GM19463 (cell line): ENCODE measurements around the gene MROH2A.

Experiments
- ATAC-seq: cut with Tn5 transposase; IDR thresholded peaks from one replicate; pipeline ENCODE4 v1.9.1; 2021; ENCODE audit warnings: mild to moderate bottlenecking, moderate library complexity; ENCODE audit not compliant: unreplicated experiment

MROH2A gene

DNA sequence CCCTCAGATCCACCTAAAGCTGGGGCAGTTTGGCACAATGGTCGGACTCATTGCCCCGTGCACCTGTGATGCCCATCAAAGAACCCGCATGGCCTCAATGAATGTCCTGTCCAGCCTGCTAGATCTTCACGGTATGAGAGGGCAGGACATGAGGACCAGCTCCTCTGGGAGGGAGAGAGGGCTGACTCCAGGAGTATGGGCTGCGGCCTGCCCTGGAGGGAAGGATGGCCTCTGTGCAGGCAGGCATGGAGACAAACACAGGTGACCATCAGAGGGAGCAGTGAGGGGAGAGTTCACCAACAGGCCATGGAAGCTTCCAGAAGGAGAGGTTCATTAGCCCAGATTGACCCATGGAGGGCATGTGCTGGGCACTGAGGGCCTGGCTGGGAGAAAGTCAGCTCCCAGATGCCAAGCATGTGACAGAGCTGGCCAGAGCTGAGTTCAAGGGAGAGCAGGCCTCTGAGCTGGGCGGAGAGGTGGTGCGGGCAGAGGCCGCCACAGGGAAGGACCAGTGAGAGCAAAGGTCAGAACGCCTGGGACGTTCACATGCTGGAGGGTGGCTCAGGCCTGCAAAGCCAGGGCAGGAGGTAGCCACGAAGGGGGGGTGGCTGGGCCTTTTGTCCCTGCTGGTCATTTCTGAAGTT, 40.0 kb downstream of the MROH2A start:
- ATAC-seq: no peak

GRCh38 chr2:233818639-233819621, 40.8 kb downstream of the MROH2A start:
- ATAC-seq: no peak

GRCh38 chr2:233819884-233820773, 42.0 kb downstream of the MROH2A start:
- ATAC-seq: no peak

GRCh38 chr2:233820774-233821105, 42.6 kb downstream of the MROH2A start:
- ATAC-seq: no peak

DNA sequence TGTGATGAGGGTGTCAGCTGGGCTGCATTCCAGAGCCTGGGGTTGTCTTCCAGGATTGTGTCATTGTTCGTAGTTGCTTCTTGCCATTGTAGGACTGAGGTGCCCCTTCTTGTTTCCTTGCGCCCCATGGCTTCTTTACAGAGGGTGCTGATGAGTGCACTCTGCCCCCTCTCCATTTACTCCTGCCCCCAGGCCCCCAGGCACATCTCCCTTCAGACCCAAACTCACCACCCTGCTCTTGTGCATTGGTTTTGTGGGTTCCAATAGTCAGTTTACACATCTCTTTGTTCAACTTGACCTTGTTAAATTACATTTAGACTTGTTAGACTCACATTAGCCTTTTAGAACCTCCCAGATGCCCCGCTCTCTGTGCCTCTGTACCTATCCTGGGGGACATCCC, 43.1 kb downstream of the MROH2A start:
- ATAC-seq: no peak

- no peak for ATAC-seq
These were observed 43.6 kb downstream of the MROH2A start for GRCh38 chr2:233821709-233822100.

DNA sequence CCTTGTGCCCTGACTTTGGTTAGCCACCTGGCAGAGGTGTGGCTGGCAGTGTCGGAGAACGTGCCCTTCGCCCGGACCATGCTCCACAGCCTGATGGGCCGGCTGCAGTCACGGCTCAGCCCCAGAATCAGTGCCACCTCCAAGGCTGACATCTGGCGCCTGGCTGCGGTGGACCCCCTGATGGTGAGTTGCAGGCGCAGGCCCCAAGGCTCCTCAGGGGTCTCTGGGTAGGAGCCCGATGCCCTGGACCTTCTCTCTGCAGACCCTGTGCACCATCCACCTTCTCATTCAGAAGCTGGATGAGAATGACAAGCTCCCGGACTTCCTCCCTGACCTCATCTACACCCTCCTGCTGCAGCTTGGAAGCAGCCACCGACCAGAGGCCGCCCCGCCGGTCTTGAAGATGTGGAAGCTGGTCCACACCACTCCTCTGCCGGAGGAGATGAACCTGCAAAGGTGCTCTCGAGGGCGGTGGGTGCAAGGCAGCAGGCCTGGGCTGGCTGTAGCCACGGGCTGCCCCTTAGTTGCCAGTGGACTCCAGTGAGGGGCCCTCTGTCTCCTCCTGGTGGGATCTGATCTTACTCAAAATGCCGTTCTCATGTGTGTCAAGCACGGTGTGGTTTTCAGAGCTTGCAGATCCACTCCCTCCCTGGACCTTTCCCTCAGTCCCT, 44.1 kb downstream of the MROH2A start:
- no peak for ATAC-seq

GRCh38 chr2:233822781-233823730, 44.9 kb downstream of the MROH2A start:
- no peak for ATAC-seq

DNA sequence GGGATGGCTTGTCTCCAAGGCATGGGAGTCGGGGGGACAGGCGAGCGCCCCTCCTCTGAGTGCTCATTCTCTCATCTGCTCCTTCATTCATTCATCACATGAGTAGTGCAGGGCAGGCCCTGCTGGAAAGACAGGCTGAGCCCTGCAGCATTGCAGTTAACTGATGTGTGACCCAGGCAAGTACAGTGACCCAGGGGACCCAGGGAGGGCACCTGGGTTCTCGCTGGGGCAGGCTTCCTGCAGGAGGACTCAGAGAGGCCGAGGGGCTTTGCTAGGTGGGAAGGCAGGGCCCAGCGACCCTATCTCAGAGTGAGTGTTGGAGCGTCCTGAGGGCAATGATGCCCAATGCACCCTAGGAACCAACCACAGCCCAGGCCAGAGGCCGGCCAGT, 45.6 kb downstream of the MROH2A start:
- no peak for ATAC-seq

DNA sequence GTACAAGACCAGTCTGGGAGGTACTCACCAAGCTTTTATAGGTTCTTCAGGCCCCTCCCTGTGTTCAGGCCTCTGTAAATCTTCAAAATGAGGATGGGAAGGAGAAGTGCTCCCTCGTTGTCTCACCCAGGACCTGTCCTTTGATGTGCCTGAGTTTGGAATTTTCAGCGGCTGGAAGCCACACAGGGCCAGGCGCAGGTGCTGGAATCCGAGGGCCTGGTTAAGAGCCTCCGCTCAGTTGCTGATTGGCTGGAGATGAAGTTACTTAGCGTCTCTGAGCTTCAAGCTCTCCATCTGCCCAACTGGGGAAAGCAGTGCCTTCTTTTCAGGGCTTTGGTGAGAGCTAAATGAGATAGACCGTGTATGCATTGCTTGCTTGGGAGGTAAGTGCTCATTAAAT, 46.2 kb downstream of the MROH2A start:
- no peak for ATAC-seq

DNA sequence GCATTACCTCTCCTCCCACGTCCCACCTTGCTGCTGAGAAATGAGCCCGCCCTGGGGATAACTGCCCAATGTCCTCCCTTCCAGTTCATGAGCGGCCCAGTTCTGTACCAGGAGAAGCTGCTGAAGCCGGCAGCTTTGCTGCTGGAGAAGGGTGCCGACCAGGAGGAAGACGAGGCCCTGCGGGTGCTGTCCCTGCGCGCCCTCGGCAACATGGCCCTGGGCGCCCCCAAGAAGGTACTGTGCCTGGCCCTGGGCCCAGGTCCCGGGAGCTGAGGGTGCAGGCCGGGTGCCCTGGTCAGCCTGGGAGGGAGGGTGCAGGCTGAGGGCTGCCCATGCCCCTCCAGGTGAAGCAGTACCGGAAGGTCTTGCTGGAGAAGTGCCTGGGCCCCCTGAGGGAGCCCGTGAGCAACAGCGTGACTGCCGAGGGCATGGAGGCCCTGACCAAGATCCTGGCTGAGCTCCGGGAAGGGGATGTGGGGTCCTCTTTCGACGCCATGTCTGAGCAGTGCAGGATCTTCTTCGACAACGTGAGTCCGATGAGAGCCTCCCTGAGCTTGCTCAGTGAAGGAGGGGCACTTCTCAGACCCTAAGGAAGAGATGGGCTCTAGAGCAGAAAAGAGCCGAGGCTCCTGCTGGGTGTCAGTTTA, 50.5 kb downstream of the MROH2A start:
- ATAC-seq: no peak

GRCh38 chr2:233829193-233830110, 51.3 kb downstream of the MROH2A start:
- ATAC-seq: no peak

- no peak for ATAC-seq
These were observed 52.1 kb downstream of the MROH2A start for GRCh38 chr2:233830111-233830802.

- ATAC-seq: no peak
These were observed 53.0 kb downstream of the MROH2A start for GRCh38 chr2:233831011-233831721.

DNA sequence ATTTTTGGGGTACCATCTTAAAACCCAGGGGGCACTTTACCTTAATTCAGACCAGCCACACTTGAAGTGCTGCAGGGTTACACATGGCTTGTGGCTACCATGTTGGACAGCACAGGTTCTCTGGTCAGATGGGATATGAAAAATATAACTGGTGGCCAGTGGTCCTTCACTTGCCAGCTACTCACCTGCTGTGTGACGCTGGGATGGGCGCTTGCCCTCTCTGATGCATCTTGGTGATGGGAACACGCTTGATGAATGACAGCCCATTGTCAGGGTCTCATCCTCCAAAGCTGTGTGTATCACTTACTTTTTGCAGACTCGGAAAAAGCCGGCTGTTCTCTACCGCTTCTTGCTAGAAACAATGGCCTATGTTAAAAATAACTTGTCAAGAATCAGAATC, 53.7 kb downstream of the MROH2A start:
- ATAC-seq: no peak

GRCh38 chr2:233832414-233832813, 54.3 kb downstream of the MROH2A start:
- ATAC-seq: no peak

DNA sequence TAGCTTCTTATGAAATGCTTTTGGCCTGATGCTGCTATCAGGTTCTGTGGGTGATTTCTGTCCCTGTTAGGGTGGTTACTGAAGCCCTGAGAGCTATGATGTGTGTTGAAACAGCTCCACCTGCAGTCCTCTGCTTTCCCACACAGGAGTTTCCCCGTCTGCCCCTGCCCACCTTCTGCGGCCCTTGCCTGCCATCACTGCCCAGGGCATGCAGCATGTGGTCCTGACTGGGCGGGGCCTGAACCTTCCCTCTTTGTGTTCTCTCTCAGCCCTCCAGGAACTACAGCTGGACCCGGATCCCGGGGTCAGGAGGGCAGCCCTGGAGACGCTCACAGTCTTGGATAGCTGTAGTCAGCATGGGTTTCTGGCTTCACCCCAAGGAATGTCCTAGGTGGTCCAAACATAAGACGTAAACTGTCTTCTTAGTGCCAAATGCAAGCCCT, 54.8 kb downstream of the MROH2A start:
- no peak for ATAC-seq
